H1 (cell line): ENCODE data around the gene KCNQ2. TPM values are rescaled to one million over a fixed set of nuclear protein-coding genes. Genes with fewer than 3 reads are reported as not detected.

Experiments
- CTCF ChIA-PET: fragments of 300-600 bp; sonication (Branson Sonifier 250); formaldehyde crosslinking; loops from one replicate; lab custom pipeline; 2021; ENCODE audit not compliant: partially characterized antibody; lab: Charles Lee
- POLR2A ChIA-PET: fragments of 300-600 bp; sonication (Branson Sonifier 250); formaldehyde crosslinking; loops from one replicate; lab custom pipeline; 2021; ENCODE audit warnings: inconsistent platforms; ENCODE audit not compliant: partially characterized antibody; lab: Charles Lee
- DNase-seq, 2 experiments: peaks; one replicate each; pipeline versions ENCODE4 v3.0.0 to v3.0.0-alpha.2; 2010 to 2022; ENCODE audit warnings: low spot score in 2 of 2, low read depth in 1 of 2, mixed read lengths in 1 of 2
- FAIRE-seq: peaks from 2 replicates; lab custom pipeline; 2011; peaks lifted over from hg19 to GRCh38; lab: Jason Lieb, UNC
- H2AFZ ChIP-seq: 2 replicates; pipeline ENCODE4 v1.8.1; 2012; ENCODE audit warnings: low read length, inconsistent platforms
- H2AK5ac ChIP-seq: 2 replicates; pipeline ENCODE4 v1.6.1; 2013; ENCODE audit warnings: low read depth, low read length
- H2BK120ac ChIP-seq: replicated peaks from 2 replicates; pipeline ENCODE3; 2013; ENCODE audit warnings: low read depth, low read length, inconsistent platforms
- H2BK12ac ChIP-seq: 2 replicates; pipeline ENCODE4 v1.6.1; 2013; ENCODE audit warnings: low read depth, low read length
- H2BK15ac ChIP-seq: 2 replicates; pipeline ENCODE4 v1.6.1; 2013; ENCODE audit warnings: low read length
- H2BK20ac ChIP-seq: 2 replicates; pipeline ENCODE4 v1.6.1; 2013; ENCODE audit warnings: low read length
- H2BK5ac ChIP-seq: 2 replicates; pipeline ENCODE4 v1.6.1; 2013; ENCODE audit warnings: low read depth, low read length
- H3K14ac ChIP-seq: 2 replicates; pipeline ENCODE4 v1.6.1; 2013; ENCODE audit warnings: inconsistent platforms; ENCODE audit not compliant: insufficient read length
- H3K18ac ChIP-seq: 2 replicates; pipeline ENCODE4 v1.6.1; 2013; ENCODE audit warnings: low read length; ENCODE audit errors: extremely low read depth
- H3K23ac ChIP-seq: 2 replicates; pipeline ENCODE4 v1.6.1; 2013; ENCODE audit warnings: inconsistent platforms; ENCODE audit not compliant: insufficient read length
- H3K23me2 ChIP-seq: 2 replicates; pipeline ENCODE4 v1.6.1; 2013; ENCODE audit warnings: low read depth, low read length
- H3K27ac ChIP-seq: 2 replicates; pipeline ENCODE4 v1.6.1; 2011; ENCODE audit warnings: low read depth, low read length, inconsistent platforms
- H3K27me3 ChIP-seq, 4 experiments: replicated peaks in 1 of 4; 1 replicate in 1 of 4; 2 replicates in 3 of 4; pipeline versions ENCODE4 v1.6.1 to v1.8.1; 2011 to 2013; ENCODE audit warnings: low read length in 3 of 4, mild to moderate bottlenecking in 3 of 4, inconsistent platforms in 2 of 4, mixed read lengths in 2 of 4, moderate library complexity in 1 of 4; ENCODE audit not compliant: control insufficient read depth in 3 of 4, insufficient read depth in 3 of 4; ENCODE audit errors: extremely low read depth in 1 of 4
- H3K36me3 ChIP-seq, 4 experiments: 2 replicates each; pipeline versions ENCODE4 v1.6.1 to v1.8.1; 2011 to 2013; ENCODE audit warnings: mild to moderate bottlenecking in 4 of 4, low read length in 3 of 4, moderate library complexity in 2 of 4, control low read depth in 1 of 4, inconsistent platforms in 1 of 4; ENCODE audit not compliant: insufficient read depth in 4 of 4, control insufficient read depth in 2 of 4
- H3K4ac ChIP-seq: replicated peaks from 2 replicates; pipeline ENCODE3; 2013; ENCODE audit warnings: low read length, low read depth, mixed read lengths, inconsistent platforms; ENCODE audit not compliant: insufficient read length
- H3K4me1 ChIP-seq, 4 experiments: replicated peaks in 1 of 4; 1 replicate in 1 of 4; 2 replicates in 3 of 4; pipeline versions ENCODE4 v1.6.1 to v1.8.1; 2011 to 2013; ENCODE audit warnings: low read length in 3 of 4, inconsistent platforms in 2 of 4, mixed read lengths in 1 of 4; ENCODE audit not compliant: insufficient read depth in 4 of 4, control insufficient read depth in 3 of 4
- H3K4me2 ChIP-seq, 2 experiments: 2 replicates each; pipeline versions ENCODE4 v1.6.1 to v1.8.1; 2011 to 2013; ENCODE audit warnings: low read depth in 2 of 2, low read length in 2 of 2, control low read depth in 1 of 2, inconsistent platforms in 1 of 2, mild to moderate bottlenecking in 1 of 2; ENCODE audit not compliant: insufficient read depth in 1 of 2
- H3K4me3 ChIP-seq, 4 experiments: fragments of 200-600, 300-600 bp in 1 of 4; sonication (generic), shearing (Covaris generic), sonication (Bioruptor Twin) in 1 of 4; 2 replicates each; pipeline versions ENCODE4 v1.5.1 to v1.8.1; 2011 to 2016; ENCODE audit warnings: low read length in 4 of 4, low read depth in 3 of 4, control low read depth in 2 of 4, inconsistent platforms in 2 of 4, mild to moderate bottlenecking in 2 of 4, mixed read lengths in 1 of 4, moderate library complexity in 1 of 4; ENCODE audit not compliant: insufficient read depth in 2 of 4; ENCODE audit errors: extremely low read depth in 1 of 4
- H3K56ac ChIP-seq: replicated peaks from 2 replicates; pipeline ENCODE3; 2013; ENCODE audit warnings: low read depth, mild to moderate bottlenecking, mixed read lengths, low read length, inconsistent platforms; ENCODE audit not compliant: insufficient read length
- H3K79me1 ChIP-seq: 2 replicates; pipeline ENCODE4 v1.6.1; 2013; ENCODE audit warnings: low read depth, low read length, control low read depth
- H3K79me2 ChIP-seq, 2 experiments: 2 replicates each; pipeline versions ENCODE4 v1.6.1 to v1.8.1; 2012 to 2013; ENCODE audit warnings: low read length in 2 of 2, mild to moderate bottlenecking in 2 of 2, inconsistent platforms in 1 of 2; ENCODE audit not compliant: insufficient read depth in 2 of 2, control insufficient read depth in 1 of 2
- H3K9ac ChIP-seq, 4 experiments: replicated peaks in 1 of 4; 1 replicate in 1 of 4; 2 replicates in 3 of 4; pipeline versions ENCODE4 v1.6.1 to v1.8.1; 2011 to 2013; ENCODE audit warnings: low read depth in 3 of 4, low read length in 3 of 4, control low read depth in 2 of 4, mild to moderate bottlenecking in 2 of 4, moderate library complexity in 2 of 4, inconsistent platforms in 1 of 4; ENCODE audit errors: extremely low read depth in 1 of 4
- H3K9me3 ChIP-seq, 2 experiments: 2 replicates each; pipeline versions ENCODE4 v1.6.1 to v1.8.1; 2012 to 2013; ENCODE audit warnings: mild to moderate bottlenecking in 2 of 2, moderate library complexity in 2 of 2, control low read depth in 1 of 2, inconsistent platforms in 1 of 2, low read depth in 1 of 2, low read length in 1 of 2, mixed read lengths in 1 of 2; ENCODE audit not compliant: insufficient read depth in 2 of 2
- H4K20me1 ChIP-seq, 2 experiments: replicated peaks in 1 of 2; 2 replicates each; pipeline versions ENCODE3 to v1.8.1; 2011 to 2013; ENCODE audit warnings: inconsistent platforms in 2 of 2, low read length in 2 of 2, mild to moderate bottlenecking in 1 of 2; ENCODE audit not compliant: insufficient read depth in 2 of 2, control insufficient read depth in 1 of 2
- H4K5ac ChIP-seq: 2 replicates; pipeline ENCODE4 v1.6.1; 2013; ENCODE audit warnings: low read length, low read depth, mixed read lengths, inconsistent platforms; ENCODE audit not compliant: insufficient read length
- H4K8ac ChIP-seq: 2 replicates; pipeline ENCODE4 v1.8.0; 2013; ENCODE audit warnings: mild to moderate bottlenecking, moderate library complexity, low read length, inconsistent platforms; ENCODE audit not compliant: insufficient read depth; ENCODE audit errors: extremely low read depth
- H4K91ac ChIP-seq: replicated peaks from 2 replicates; pipeline ENCODE3; 2013; ENCODE audit warnings: low read length, mixed read lengths, inconsistent platforms; ENCODE audit not compliant: insufficient read length
- CBX5 ChIP-seq: fragments of 300-800, 300-1000 bp; sonication (generic); IDR thresholded peaks from 2 replicates; pipeline ENCODE4 v1.7.1; 2016; ENCODE audit warnings: antibody characterized with exemption, low read length, low read depth
- CEBPB ChIP-seq: IDR thresholded peaks from 2 replicates; pipeline ENCODE4 v1.6.1; 2012; ENCODE audit warnings: low read depth, low read length
- CTBP2 ChIP-seq: IDR thresholded peaks from 2 replicates; pipeline ENCODE4 v1.7.0; 2011; ENCODE audit warnings: borderline replicate concordance, mild to moderate bottlenecking, moderate library complexity, mixed read lengths, low read length; ENCODE audit not compliant: insufficient read depth, insufficient read length
- EP300 ChIP-seq, 2 experiments: IDR thresholded peaks; 1 replicate in 1 of 2; 2 replicates in 1 of 2; pipeline ENCODE4 v1.6.1; 2011 to 2012; ENCODE audit warnings: low read depth in 2 of 2, low read length in 2 of 2, mild to moderate bottlenecking in 2 of 2, borderline replicate concordance in 1 of 2, inconsistent platforms in 1 of 2, moderate library complexity in 1 of 2
- HDAC2 ChIP-seq, 2 experiments: fragments of 300-600 bp in 1 of 2; sonication (generic) in 1 of 2; IDR thresholded peaks; 2 replicates each; pipeline ENCODE4 v1.6.1; 2011 to 2012; ENCODE audit warnings: low read depth in 2 of 2, low read length in 2 of 2, mild to moderate bottlenecking in 2 of 2, moderate library complexity in 2 of 2, borderline replicate concordance in 1 of 2, inconsistent platforms in 1 of 2
- SP2 ChIP-seq: IDR thresholded peaks from 2 replicates; pipeline ENCODE4 v1.6.1; 2012; ENCODE audit warnings: mild to moderate bottlenecking, low read length, inconsistent platforms
- SUZ12 ChIP-seq: fragments of 200-600 bp; sonication (generic); IDR thresholded peaks from 2 replicates; pipeline ENCODE4 v1.6.1; 2012; ENCODE audit warnings: mild to moderate bottlenecking, inconsistent platforms, low read length, moderate library complexity, mixed read lengths
- YY1 ChIP-seq: IDR thresholded peaks from 2 replicates; pipeline ENCODE4 v1.6.1; 2011; ENCODE audit warnings: low read depth, mild to moderate bottlenecking, low read length
- WGBS, 2 experiments: shearing (Covaris generic) in 1 of 2; methylation state at CpG; one replicate each; pipeline versions ENCODE4 v1.1.6 to v1.1.7; 2013 to 2015; ENCODE audit warnings: low lambda C conversion rate in 2 of 2, mixed read lengths in 2 of 2, inconsistent platforms in 1 of 2, low coverage in 1 of 2, missing lambda C conversion rate in 1 of 2; ENCODE audit not compliant: insufficient replicate concordance in 2 of 2, insufficient coverage in 1 of 2, insufficient read length in 1 of 2; ENCODE audit errors: extremely low coverage in 1 of 2, missing lambda C conversion rate in 1 of 2; 5-methylcytosine and 5-hydroxymethylcytosine counted together
- polyA plus RNA-seq, 7 experiments: library from polyadenylated mRNA; depleted of rRNA in 3 of 7; stranded (reverse) in 5 of 7; unstranded in 2 of 7; fragments of >200 nt in 5 of 7; fragments of 200-250 nt in 2 of 7; gene quantifications; 1 replicate in 5 of 7; 2 replicates in 1 of 7; 4 replicates in 1 of 7; pipeline versions ENCODE4 v1.2.1 to v1.2.3, GENCODE V29; 2011 to 2013; ENCODE audit warnings: missing spikeins in 2 of 7, mixed read lengths in 2 of 7
- total RNA-seq: library from RNA; stranded (reverse); fragmentation: NEBNext Ultra II Directional; extraction: Animal tissue kit (Norgen Biotek cat#: 25700); gene quantifications from 2 replicates; pipeline ENCODE4 v1.2.1, GENCODE V29; 2021
- TF ChIP-seq, protein P1 (sequence below): IDR thresholded peaks from 2 replicates; pipeline ENCODE4 v1.6.1; 2012; ENCODE audit warnings: inconsistent platforms
- TF ChIP-seq, protein P2 (sequence below), 3 experiments: IDR thresholded peaks; 1 replicate in 2 of 3; 2 replicates in 1 of 3; pipeline versions ENCODE4 v1.5.1 to v1.6.1; 2011; ENCODE audit warnings: low read length in 3 of 3, mild to moderate bottlenecking in 3 of 3, inconsistent platforms in 2 of 3, low read depth in 1 of 3, moderate library complexity in 1 of 3; ENCODE audit not compliant: insufficient read depth in 1 of 3; ENCODE audit errors: control extremely low read depth in 1 of 3

Gene KCNQ2
- total and polyA plus RNA-seq, 2 of the 8 experiments (the other 6 are each of a cell fraction or from before 2014, with no cell fraction given) = 82.6 to 243 TPM

DNA sequence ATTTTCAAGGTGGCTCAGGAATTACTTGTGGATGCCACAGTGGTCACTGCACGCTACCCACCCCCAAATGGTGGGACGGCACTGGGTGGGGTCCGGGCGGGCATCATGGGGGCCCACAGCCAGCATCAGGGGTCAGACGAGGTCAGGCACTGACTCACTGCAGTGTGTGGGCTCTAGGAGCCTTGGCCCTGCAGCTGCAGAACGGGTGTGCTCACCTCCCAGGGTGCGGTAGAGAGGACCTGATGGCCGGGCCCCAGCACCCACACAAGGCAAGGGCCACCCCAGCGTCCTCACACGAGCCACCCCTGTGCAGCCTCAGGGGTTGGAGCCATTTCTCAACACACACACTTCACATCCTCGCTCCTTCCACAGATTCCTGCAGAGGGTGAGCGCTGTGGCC, 34.3 kb downstream of the KCNQ2 start:
- peaks cover 0 to 10% (median 4%) of the 10 kb centered on the region in 4 experiments; a peak in 5 of 7 replicates for H3K4me1 ChIP-seq
- H3K18ac ChIP-seq = no peak overlapping the region
- H3K9me3 ChIP-seq = no peaks in the 10 kb centered on the region
- H2BK5ac ChIP-seq = no peak overlapping the region
- no peak overlapping the region for H4K8ac ChIP-seq
- peaks cover 2 to 13% of the 10 kb centered on the region in 2 experiments for H4K20me1 ChIP-seq
- H3K23ac ChIP-seq = no peak overlapping the region
- H3K27ac ChIP-seq = no peak overlapping the region; the same call in 1 of the 2 replicates
- peaks cover 9% of the 10 kb centered on the region; the same call in 1 of the 2 replicates for H3K23me2 ChIP-seq
- DNase-seq = no peak
- WGBS, 2 experiments = 91% methylated on average over 7 of the region's 12 CpGs; no CpG with 5 or more reads in 1 of the 2 experiments
- H3K14ac ChIP-seq = no peak overlapping the region
- no peak overlapping the region for H2AK5ac ChIP-seq
- ChIA-PET POLR2A (no interaction called here), CTCF (interaction anchor here (0.9 to 2.3 kb wide), 3 partner anchors 39 to 129 kb away, joined by 3 to 11 read pairs (median 3); no protein-coding TSS in a partner anchor)
- H3K9ac ChIP-seq = no peak overlapping the region
- H3K4ac ChIP-seq = no peak overlapping the region
- H2BK15ac ChIP-seq = no peak overlapping the region
- H3K79me1 ChIP-seq = peaks cover 2% of the 10 kb centered on the region; the same call in 1 of the 2 replicates
- no peak overlapping the region for H4K5ac ChIP-seq
- H2BK12ac ChIP-seq = no peak overlapping the region
- no peak for FAIRE-seq
- H3K79me2 ChIP-seq = peaks cover 0 to 7% of the 10 kb centered on the region in 2 experiments; a peak in 1 of 4 replicates
- no peak overlapping the region for H2BK20ac ChIP-seq
- H3K36me3 ChIP-seq = no peaks in the 10 kb centered on the region; a peak in 1 of 8 replicates
- no peak overlapping the region for H3K56ac ChIP-seq
- H2BK120ac ChIP-seq = no peak overlapping the region
- no peak overlapping the region for H2AFZ ChIP-seq
- H3K27me3 ChIP-seq = no peaks in the 10 kb centered on the region
- no peak overlapping the region for H3K4me2 ChIP-seq
- no peak overlapping the region for H3K4me3 ChIP-seq
- no peak overlapping the region for H4K91ac ChIP-seq
- TF ChIP-seq CBX5 (no peak), CTBP2 (no peak), CEBPB (no peak), EP300 (IDR thresholded peaks at IDR 0.05; ENCODE audit: borderline replicate concordance in 1 of 2, low read depth in 2 of 2, low read length in 2 of 2) (no peak), SUZ12 (no peak), YY1 (no peak), HDAC2 (IDR thresholded peaks at IDR 0.05; ENCODE audit: borderline replicate concordance in 1 of 2, low read depth in 2 of 2, low read length in 2 of 2) (no peak), SP2 (no peak)
- TF ChIP-seq, protein P1, sequence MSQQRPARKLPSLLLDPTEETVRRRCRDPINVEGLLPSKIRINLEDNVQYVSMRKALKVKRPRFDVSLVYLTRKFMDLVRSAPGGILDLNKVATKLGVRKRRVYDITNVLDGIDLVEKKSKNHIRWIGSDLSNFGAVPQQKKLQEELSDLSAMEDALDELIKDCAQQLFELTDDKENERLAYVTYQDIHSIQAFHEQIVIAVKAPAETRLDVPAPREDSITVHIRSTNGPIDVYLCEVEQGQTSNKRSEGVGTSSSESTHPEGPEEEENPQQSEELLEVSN = no peak
- TF ChIP-seq, protein P2, sequence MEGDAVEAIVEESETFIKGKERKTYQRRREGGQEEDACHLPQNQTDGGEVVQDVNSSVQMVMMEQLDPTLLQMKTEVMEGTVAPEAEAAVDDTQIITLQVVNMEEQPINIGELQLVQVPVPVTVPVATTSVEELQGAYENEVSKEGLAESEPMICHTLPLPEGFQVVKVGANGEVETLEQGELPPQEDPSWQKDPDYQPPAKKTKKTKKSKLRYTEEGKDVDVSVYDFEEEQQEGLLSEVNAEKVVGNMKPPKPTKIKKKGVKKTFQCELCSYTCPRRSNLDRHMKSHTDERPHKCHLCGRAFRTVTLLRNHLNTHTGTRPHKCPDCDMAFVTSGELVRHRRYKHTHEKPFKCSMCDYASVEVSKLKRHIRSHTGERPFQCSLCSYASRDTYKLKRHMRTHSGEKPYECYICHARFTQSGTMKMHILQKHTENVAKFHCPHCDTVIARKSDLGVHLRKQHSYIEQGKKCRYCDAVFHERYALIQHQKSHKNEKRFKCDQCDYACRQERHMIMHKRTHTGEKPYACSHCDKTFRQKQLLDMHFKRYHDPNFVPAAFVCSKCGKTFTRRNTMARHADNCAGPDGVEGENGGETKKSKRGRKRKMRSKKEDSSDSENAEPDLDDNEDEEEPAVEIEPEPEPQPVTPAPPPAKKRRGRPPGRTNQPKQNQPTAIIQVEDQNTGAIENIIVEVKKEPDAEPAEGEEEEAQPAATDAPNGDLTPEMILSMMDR (IDR thresholded peaks at IDR 0.05; ENCODE audit: control extremely low read depth in 1 of 3, insufficient read depth in 1 of 3, low read depth in 1 of 3, low read length in 3 of 3) = no peak
